AG09309 (cell line): ENCODE measurements around the gene FBXL13.
"Not testable (repeated sequence)": the region's sequence is repeated elsewhere in the genome, so short reads cannot be mapped to it uniquely, and the experiment has no call there.

Experiments
- DNase-seq: peaks from one replicate; pipeline ENCODE4 v3.0.0-alpha.2; 2010; ENCODE audit warnings: low read depth
- H3K4me3 ChIP-seq: 2 replicates; pipeline ENCODE4 v1.5.1; 2011; ENCODE audit warnings: mild to moderate bottlenecking, low read depth, low read length, moderate library complexity; ENCODE audit not compliant: control insufficient read depth
- TF ChIP-seq, protein P1 (sequence below): IDR thresholded peaks from 2 replicates; pipeline ENCODE4 v1.5.1; 2011; ENCODE audit warnings: mild to moderate bottlenecking, low read depth, low read length, inconsistent platforms; ENCODE audit not compliant: insufficient read depth, control insufficient read depth; ENCODE audit errors: missing control alignments

Gene FBXL13

DNA sequence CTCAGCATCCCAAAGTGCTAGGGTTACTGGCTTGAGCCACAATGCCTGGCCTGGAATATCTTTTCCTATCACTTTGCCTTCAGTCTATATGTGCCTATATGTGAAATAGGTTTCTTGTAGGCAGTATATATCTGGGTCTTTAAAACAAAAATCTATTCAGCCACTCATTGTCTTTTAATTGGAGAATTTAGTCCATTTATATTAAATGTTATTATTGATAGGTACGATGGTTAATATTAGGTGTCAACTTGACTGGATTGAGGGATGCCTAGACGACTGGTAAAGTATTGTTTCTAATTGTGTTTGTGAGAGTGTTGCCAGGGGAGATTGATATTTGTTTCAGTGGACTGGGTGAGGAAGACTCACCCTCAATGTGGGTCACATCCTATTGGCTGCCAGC is 73.4 kb downstream of the FBXL13 start:
- no peak overlapping the region for H3K4me3 ChIP-seq
- TF ChIP-seq, protein P1, sequence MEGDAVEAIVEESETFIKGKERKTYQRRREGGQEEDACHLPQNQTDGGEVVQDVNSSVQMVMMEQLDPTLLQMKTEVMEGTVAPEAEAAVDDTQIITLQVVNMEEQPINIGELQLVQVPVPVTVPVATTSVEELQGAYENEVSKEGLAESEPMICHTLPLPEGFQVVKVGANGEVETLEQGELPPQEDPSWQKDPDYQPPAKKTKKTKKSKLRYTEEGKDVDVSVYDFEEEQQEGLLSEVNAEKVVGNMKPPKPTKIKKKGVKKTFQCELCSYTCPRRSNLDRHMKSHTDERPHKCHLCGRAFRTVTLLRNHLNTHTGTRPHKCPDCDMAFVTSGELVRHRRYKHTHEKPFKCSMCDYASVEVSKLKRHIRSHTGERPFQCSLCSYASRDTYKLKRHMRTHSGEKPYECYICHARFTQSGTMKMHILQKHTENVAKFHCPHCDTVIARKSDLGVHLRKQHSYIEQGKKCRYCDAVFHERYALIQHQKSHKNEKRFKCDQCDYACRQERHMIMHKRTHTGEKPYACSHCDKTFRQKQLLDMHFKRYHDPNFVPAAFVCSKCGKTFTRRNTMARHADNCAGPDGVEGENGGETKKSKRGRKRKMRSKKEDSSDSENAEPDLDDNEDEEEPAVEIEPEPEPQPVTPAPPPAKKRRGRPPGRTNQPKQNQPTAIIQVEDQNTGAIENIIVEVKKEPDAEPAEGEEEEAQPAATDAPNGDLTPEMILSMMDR = no peak
- no peak for DNase-seq

- TF ChIP-seq, protein P1 = no peak
- no peak overlapping the region for H3K4me3 ChIP-seq
- DNase-seq = no peak
Measured at GRCh38 chr7:102996957-102997356, 77.6 kb downstream of the FBXL13 start.

- H3K4me3 ChIP-seq, DNase-seq: not testable (repeated sequence)
Measured at GRCh38 chr7:102995609-102996008, 79.0 kb downstream of the FBXL13 start.

DNA sequence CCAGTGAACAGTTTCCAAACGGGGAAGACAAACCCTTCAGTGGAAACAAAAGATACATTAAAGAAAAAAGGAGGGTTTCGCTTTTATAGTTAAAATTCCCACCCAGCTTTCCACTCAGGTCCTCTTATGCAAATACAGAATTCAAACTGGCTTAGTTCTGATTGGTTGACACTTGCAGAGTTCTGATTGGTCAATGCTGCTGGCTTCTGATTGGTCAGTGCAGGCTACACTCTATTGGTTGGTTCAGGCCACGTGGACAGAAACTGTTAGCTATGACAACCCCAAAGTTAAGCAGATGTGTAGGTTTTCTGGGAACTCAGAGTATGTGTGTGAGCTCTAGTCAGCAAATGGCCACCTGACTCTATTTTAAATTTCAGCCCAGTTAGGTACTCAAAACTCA is 80.0 kb downstream of the FBXL13 start:
- no peak overlapping the region for H3K4me3 ChIP-seq
- no peak for DNase-seq
- TF ChIP-seq, protein P1 = no peak

DNA sequence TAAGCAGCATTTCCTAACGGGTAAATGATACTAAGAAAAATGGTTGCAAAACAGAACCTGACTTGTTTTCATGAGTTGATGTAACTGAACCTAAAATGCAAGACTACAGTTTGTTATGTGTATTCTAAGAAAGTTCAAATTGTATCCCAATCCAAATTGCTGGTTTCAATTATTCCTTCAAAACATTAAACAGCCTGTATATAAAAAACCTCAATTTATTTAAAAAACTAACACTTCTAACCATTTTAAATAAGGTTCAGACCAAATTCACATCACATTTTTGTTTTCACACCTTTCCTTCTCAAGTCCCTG is 80.9 kb downstream of the FBXL13 start:
- peak; percentile 42 for DNase-seq
- TF ChIP-seq, protein P1 = no peak
- H3K4me3 ChIP-seq = no peak overlapping the region

GRCh38 chr7:102992938-102993717 is 81.5 kb downstream of the FBXL13 start:
- TF ChIP-seq, protein P1 = no peak
- DNase-seq = peak; percentile 42
- H3K4me3 ChIP-seq = no peak overlapping the region

GRCh38 chr7:102992509-102992937 is 82.1 kb downstream of the FBXL13 start:
- no peak for DNase-seq
- TF ChIP-seq, protein P1 = no peak
- no peak overlapping the region for H3K4me3 ChIP-seq
